GM12873 (cell line): Measurements from ENCODE around the gene KRTAP3-2.

Experiments
- CTCF ChIP-seq: IDR thresholded peaks from 2 replicates; pipeline ENCODE4 v1.5.1; 2012; ENCODE audit warnings: low read depth, mild to moderate bottlenecking, moderate library complexity, low read length, control low read depth; ENCODE audit not compliant: insufficient read depth; ENCODE audit errors: missing control alignments

Gene KRTAP3-2

DNA sequence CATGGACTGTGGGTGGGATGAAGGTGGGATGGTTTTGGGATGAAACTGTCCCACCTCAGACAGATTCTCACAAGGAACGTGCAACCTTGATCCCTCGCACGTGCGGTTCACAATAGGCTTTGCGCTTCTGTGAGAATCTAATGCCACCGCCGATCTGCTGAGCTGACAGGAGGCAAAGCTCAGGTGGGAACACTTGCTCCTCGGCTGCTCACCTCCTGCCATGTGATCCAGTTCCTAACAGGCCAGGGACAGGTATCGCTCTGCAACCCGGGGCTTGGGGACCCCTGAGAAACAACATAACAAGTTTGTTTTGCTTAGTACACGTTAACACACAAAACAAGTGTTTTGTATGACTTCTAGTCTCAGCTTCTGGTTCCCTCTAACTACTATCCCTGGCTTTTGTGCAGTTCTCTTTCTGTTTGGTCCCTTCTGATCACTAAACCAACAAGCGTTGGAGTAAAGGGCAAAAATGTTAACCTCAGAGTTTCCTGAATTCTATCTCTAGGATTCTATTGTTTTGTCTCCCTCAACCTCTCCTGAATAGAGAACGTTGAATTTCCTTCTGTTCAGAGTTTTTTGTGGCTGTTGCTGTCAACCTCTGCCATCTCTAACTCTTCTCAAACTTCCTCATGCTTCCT lies 17.0 kb upstream of the KRTAP3-2 start:
- no peak for TF ChIP-seq CTCF

DNA sequence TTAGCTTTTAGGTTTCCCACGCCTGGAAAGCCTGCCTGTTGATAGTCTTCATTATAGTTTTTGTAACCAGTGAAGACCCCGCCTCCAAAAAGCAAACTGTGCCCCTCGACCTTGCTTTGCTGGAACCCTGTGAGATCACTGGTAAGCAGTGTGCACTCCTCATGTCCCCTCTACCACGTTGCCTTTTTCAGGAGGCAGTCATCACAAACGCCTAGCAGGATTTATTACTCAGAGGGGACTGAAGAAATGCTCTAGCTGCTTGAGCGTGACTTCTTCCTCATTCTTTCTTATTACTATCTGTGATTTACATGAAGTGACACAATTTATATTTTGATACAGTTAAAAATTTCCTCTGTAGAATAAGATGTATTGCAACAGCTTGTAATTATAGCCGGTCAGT lies 15.7 kb upstream of the KRTAP3-2 start:
- no peak for TF ChIP-seq CTCF

DNA sequence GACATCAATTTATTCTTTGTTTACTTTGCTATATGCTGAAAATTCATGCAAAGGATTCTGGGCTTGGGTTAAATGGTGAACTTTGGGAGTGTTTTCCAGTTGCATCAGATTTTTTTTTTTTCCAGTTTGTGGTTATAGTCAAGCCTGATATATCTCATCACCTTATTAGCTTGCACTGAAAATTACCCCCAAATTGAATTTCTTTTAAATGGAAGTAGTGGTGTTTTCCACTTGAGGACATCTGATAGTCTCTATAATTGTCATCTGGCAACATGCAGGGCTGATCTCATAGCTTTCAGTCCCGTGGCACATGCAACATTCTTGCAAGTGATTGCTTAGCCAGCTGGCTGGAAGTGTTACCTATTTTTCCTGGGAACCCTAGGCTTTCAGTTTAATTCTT lies 13.9 kb upstream of the KRTAP3-2 start:
- no peak for TF ChIP-seq CTCF

- TF ChIP-seq CTCF, result no peak
These were observed 13.5 kb upstream of the KRTAP3-2 start for GRCh38 chr17:41013181-41013580.

GRCh38 chr17:41012326-41013120 lies 12.8 kb upstream of the KRTAP3-2 start:
- TF ChIP-seq CTCF, result no peak

DNA sequence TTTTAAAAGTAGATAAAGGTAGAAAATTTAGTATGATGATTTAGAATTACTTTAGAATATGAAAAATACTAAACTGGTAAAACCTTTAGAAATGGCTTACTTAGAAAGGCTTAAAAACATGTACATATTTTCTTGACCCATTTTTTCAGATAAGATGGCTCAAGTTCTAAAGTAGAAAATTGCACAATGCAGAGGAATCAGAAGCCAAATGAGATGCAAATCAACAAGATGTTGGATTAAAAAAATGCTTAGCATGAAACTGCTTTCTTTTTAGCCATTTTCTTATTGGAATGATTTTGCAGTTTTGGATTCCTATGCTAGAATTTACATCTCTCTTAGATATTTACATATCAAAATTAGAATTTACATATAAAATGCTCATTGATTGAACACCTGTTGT lies 10.7 kb upstream of the KRTAP3-2 start:
- no peak for TF ChIP-seq CTCF

GRCh38 chr17:41009936-41010335 lies 10.2 kb upstream of the KRTAP3-2 start:
- TF ChIP-seq CTCF, result no peak
